GM10248 (cell line): ENCODE results near the gene TARS1.
A peak's percentile ranks its signal among the peaks of the same experiment; 100 is the strongest.

Experiments used
- CTCF ChIA-PET: fragments of 300-600 bp; sonication (Branson Sonifier 250); formaldehyde crosslinking; extraction: SDS; loops from one replicate; lab custom pipeline; 2021; ENCODE audit warnings: antibody characterized with exemption; lab: Yijun Ruan, JAX
- POLR2A ChIA-PET: fragments of 350-650 bp; sonication (Branson Sonifier 250); formaldehyde crosslinking; extraction: SDS; loops from one replicate; lab custom pipeline; 2020; ENCODE audit warnings: antibody characterized with exemption; lab: Yijun Ruan, JAX
- DNase-seq: peaks from one replicate; pipeline ENCODE4 v3.0.0; 2012; ENCODE audit errors: extremely low spot score
- CTCF ChIP-seq: IDR thresholded peaks from 2 replicates; pipeline ENCODE4 v1.5.1; 2012; ENCODE audit warnings: mild to moderate bottlenecking, low read depth; ENCODE audit errors: extremely low read depth, missing control alignments, control extremely low read depth

TARS1 gene

GRCh38 chr5:33440482-33441240 is at the start of gene TARS1:
TSS of gene TARS1 (plus strand) at chr5:33440965. CDS start at chr5:33441087, 122 bp downstream.
- peak; percentile 96 for DNase-seq
- ChIA-PET POLR2A (interaction anchor here (1.0 kb wide), 1 partner anchor 223 kb away, joined by 4 read pairs; no protein-coding TSS in a partner anchor), CTCF (interaction anchor here (1.0 to 3.7 kb wide), 8 partner anchors 13 to 529 kb away, joined by 3 to 27 read pairs (median 4); no protein-coding TSS in a partner anchor)
- no peak for TF ChIP-seq CTCF

DNA sequence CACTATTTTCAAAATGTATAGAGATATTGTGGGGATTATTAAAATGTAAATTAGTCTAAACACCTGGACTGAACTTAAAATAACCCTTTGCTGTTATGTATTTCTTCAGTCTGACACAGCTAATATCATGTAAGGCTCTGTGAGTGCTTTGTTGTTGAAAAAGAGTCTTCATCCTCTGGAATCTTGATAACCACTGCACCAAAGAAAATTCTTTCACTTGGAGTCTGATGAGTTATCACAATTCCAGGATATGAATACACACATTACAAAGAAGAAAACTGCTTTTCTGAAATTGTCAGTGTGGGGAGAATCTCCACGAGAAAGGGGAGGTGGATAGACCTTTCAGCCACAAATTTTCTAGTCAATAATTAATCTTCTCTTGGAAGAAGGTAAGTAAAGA is 42.3 kb upstream of the TARS1 start:
- POLR2A ChIA-PET = no interaction called here
- no peak for TF ChIP-seq CTCF
- DNase-seq = no peak
- CTCF ChIA-PET = no interaction called here

DNA sequence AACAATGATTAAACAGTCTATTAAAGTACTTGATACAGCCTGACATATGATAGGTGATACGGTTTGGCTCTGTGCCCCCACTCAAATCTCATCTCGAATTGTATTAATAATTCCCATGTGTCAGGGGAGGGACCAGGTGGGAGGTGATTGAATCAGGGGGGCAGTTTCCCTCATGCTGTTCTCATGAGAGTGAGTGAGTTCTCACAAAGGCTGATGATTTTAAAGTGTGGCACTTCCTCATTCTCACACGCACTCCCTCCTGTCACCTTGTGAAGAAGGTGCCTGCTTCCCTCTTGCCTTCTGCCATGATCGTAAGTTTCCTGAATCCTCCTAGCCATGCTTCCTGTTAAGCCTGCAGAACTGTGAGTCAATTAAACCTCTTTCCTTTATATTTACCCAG is 40.1 kb upstream of the TARS1 start:
- POLR2A ChIA-PET = no interaction called here
- CTCF ChIA-PET = no interaction called here
- no peak for DNase-seq
- no peak for TF ChIP-seq CTCF

DNA sequence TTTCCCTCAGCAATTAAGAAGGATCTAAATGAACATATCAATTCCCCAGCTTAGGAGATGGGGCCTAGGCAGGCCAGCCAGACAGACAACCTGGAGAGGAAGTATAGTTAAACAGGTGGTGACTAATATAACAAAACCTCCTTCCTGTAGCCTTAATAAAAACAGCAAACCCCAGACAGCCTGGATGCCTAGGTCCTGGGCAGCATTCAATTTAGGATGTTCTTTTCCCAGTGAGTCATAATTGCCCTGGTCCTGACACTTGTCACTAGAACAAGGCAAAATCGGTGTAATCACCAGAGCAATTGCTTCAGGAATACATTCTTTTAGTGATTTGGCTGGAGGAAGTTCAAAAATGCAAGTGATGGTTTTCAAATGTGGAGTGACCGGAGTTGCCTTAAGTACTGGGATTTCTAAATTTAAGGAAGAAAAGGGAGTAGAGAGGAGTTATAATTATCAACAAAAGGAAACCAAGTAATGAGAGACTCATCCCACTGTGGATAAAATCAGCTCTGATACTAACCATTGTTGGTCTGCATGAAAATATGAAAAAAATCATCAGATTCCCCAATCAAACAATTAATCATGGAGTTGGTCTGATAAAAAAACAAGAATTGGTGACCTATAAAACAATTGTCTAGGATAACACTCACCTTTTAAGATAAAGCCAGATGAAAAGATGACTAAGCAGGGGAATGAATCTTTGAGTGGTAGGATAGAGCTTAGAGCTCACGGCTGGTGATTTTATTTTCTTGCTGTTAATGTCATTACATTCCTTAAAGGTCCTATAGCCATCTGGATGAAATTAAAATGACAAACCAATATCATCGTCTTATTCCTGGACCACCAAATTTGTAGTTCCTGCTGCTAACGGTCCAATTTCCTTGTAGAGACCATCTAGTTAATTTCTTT is 39.0 kb upstream of the TARS1 start:
- DNase-seq = no peak
- no peak for TF ChIP-seq CTCF
- CTCF ChIA-PET = no interaction called here
- POLR2A ChIA-PET = no interaction called here

- TF ChIP-seq CTCF = no peak
- CTCF ChIA-PET = interaction anchor here (1.3 kb wide), 1 partner anchor 24 kb away, joined by 3 read pairs; no protein-coding TSS in a partner anchor
- POLR2A ChIA-PET = no interaction called here
These were observed 37.6 kb upstream of the TARS1 start for GRCh38 chr5:33403187-33403586.

GRCh38 chr5:33408816-33409215 is 31.9 kb upstream of the TARS1 start:
- ChIA-PET POLR2A (no interaction called here), CTCF (interaction anchor here (2.4 kb wide), 1 partner anchor 15 kb away, joined by 8 read pairs; no protein-coding TSS in a partner anchor)
- no peak for DNase-seq
- no peak for TF ChIP-seq CTCF

More at GRCh38 chr5:33403187-33403586, 37.6 kb upstream of the TARS1 start:
- DNase-seq = no peak
